Measurements from ENCODE around the gene INPP5K.

DNA sequence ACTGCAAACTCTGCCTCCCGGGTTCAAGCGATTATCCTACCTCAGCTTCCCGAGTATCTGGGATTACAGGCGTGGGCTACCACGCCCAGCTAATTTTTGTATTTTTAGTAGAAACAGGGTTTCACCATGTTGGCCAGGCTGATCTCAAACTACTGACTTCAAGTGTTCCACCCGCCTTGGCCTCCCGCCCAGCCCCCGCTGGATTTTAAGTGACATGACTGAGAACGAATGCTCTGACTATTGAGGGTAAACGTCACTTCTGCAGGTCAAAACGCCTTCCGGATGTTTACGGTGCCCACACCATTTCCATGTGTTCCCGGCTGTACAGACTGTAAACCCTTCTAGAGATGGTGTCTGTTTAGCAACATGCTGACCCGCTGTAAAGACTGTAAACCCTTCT, 23.4 kb upstream of the INPP5K start:
- TF ChIP-seq, protein P1, sequence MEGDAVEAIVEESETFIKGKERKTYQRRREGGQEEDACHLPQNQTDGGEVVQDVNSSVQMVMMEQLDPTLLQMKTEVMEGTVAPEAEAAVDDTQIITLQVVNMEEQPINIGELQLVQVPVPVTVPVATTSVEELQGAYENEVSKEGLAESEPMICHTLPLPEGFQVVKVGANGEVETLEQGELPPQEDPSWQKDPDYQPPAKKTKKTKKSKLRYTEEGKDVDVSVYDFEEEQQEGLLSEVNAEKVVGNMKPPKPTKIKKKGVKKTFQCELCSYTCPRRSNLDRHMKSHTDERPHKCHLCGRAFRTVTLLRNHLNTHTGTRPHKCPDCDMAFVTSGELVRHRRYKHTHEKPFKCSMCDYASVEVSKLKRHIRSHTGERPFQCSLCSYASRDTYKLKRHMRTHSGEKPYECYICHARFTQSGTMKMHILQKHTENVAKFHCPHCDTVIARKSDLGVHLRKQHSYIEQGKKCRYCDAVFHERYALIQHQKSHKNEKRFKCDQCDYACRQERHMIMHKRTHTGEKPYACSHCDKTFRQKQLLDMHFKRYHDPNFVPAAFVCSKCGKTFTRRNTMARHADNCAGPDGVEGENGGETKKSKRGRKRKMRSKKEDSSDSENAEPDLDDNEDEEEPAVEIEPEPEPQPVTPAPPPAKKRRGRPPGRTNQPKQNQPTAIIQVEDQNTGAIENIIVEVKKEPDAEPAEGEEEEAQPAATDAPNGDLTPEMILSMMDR (IDR thresholded peaks at IDR 0.05) = no peak
- TF ChIP-seq EZH2 (IDR thresholded peaks at IDR 0.05; ENCODE audit: borderline replicate concordance, insufficient read depth, low read depth, low read length, poor library complexity, severe bottlenecking) = no peak

Measured in B cell (primary cell).